ENCODE measurements around the gene FAM20A. TPM values are rescaled to one million over a fixed set of nuclear protein-coding genes. Genes with fewer than 3 reads are reported as not detected.

Gene FAM20A
- total and polyA plus RNA-seq, 9 of the 15 experiments (the other 6 are each of a cell fraction or from before 2014, with no cell fraction given), result 0.07 TPM; not detected in 8

DNA sequence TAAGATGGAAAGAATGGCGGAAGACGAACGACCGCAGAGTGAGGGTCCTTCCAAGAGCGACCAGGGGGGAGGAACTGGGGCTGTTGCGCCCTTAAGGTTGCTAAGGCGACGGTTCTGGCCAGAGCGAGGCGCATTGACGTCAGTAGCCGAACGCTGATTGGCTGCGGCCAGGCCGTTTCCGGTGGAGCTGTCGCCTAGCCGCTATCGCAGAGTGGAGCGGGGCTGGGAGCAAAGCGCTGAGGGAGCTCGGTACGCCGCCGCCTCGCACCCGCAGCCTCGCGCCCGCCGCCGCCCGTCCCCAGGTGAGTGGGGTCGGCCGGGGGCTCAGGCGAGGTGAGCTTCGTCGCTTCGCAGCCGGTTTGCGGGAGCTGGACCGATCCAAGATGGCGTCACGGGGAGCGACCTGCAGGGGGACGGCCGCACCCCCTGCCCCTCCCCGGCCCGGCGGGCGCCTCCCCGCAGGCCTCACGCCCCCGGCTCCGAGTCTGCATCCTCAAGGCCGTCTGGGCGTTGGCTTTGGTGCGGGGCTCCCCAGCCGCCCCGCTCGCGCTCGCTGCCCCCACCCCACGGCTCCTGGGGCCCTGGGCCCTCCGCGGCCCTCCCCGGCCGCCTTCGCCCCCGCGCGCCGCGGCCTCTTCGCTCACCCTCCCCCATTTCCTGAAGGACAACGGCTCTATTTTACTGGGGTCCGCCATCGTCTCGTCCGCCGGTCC is 88.8 kb downstream of the FAM20A start, which contains the start of gene PRKAR1A (continued):
- TF ChIP-seq STAT5B (CRISPR knock-in tag; IDR thresholded peaks at IDR 0.05) (no peak), HNRNPH1 (optimal IDR thresholded peaks at IDR 0.05; ENCODE audit: low read depth, low read length) (no peak), HMGN3 (IDR thresholded peaks at IDR 0.05; ENCODE audit: borderline replicate concordance, extremely low read depth, insufficient read length, low read depth, low read length) (peak; percentile 49), ATF7 (IDR thresholded peaks at IDR 0.05) (peak; percentile 86), ZNF584 (CRISPR knock-in tag; IDR thresholded peaks at IDR 0.05; ENCODE audit: low read depth) (0 out of 2 replicates have a peak, but pooled peaks have one; percentile 10), EHMT2 (IDR thresholded peaks at IDR 0.05) (no peak), FOXK1 (CRISPR knock-in tag; IDR thresholded peaks at IDR 0.05; ENCODE audit: borderline replicate concordance) (no peak), FOXP1 (CRISPR knock-in tag; IDR thresholded peaks at IDR 0.05) (no peak), PYGO2 (tag; IDR thresholded peaks at IDR 0.05) (no peak), ZNF561 (CRISPR knock-in tag; conservative IDR thresholded peaks at IDR 0.05) (no peak), MTA3 (IDR thresholded peaks at IDR 0.05; ENCODE audit: borderline replicate concordance) (peak; percentile 12; the same call in 1 of the 2 replicates), POLR2A (conservative IDR thresholded peaks at IDR 0.05) (peak; percentile 85), RNF2 (IDR thresholded peaks at IDR 0.05) (no peak), ZFP36 (IDR thresholded peaks at IDR 0.05; ENCODE audit: low read depth, low read length, partially characterized antibody) (no peak), PHF20 (IDR thresholded peaks at IDR 0.05; ENCODE audit: partially characterized antibody) (peak; percentile 38), RFX1 (IDR thresholded peaks at IDR 0.05) (peak; percentile 98)
- TF ChIP-seq, protein P1, sequence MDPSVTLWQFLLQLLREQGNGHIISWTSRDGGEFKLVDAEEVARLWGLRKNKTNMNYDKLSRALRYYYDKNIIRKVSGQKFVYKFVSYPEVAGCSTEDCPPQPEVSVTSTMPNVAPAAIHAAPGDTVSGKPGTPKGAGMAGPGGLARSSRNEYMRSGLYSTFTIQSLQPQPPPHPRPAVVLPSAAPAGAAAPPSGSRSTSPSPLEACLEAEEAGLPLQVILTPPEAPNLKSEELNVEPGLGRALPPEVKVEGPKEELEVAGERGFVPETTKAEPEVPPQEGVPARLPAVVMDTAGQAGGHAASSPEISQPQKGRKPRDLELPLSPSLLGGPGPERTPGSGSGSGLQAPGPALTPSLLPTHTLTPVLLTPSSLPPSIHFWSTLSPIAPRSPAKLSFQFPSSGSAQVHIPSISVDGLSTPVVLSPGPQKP (CRISPR knock-in tag; IDR thresholded peaks at IDR 0.05), result no peak
- TF ChIP-seq, protein P2, sequence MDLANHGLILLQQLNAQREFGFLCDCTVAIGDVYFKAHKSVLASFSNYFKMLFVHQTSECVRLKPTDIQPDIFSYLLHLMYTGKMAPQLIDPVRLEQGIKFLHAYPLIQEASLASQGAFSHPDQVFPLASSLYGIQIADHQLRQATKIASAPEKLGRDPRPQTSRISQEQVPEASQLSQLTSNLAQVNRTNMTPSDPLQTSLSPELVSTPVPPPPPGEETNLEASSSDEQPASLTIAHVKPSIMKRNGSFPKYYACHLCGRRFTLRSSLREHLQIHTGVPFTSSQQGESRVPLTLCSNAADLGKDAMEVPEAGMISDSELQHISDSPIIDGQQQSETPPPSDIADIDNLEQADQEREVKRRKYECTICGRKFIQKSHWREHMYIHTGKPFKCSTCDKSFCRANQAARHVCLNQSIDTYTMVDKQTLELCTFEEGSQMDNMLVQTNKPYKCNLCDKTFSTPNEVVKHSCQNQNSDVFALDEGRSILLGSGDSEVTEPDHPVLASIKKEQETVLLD (IDR thresholded peaks at IDR 0.05), result no peak
- TF ChIP-seq, protein P3, sequence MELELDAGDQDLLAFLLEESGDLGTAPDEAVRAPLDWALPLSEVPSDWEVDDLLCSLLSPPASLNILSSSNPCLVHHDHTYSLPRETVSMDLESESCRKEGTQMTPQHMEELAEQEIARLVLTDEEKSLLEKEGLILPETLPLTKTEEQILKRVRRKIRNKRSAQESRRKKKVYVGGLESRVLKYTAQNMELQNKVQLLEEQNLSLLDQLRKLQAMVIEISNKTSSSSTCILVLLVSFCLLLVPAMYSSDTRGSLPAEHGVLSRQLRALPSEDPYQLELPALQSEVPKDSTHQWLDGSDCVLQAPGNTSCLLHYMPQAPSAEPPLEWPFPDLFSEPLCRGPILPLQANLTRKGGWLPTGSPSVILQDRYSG (tag; conservative IDR thresholded peaks at IDR 0.05; ENCODE audit: low read depth), result no peak
- TF ChIP-seq, protein P4, sequence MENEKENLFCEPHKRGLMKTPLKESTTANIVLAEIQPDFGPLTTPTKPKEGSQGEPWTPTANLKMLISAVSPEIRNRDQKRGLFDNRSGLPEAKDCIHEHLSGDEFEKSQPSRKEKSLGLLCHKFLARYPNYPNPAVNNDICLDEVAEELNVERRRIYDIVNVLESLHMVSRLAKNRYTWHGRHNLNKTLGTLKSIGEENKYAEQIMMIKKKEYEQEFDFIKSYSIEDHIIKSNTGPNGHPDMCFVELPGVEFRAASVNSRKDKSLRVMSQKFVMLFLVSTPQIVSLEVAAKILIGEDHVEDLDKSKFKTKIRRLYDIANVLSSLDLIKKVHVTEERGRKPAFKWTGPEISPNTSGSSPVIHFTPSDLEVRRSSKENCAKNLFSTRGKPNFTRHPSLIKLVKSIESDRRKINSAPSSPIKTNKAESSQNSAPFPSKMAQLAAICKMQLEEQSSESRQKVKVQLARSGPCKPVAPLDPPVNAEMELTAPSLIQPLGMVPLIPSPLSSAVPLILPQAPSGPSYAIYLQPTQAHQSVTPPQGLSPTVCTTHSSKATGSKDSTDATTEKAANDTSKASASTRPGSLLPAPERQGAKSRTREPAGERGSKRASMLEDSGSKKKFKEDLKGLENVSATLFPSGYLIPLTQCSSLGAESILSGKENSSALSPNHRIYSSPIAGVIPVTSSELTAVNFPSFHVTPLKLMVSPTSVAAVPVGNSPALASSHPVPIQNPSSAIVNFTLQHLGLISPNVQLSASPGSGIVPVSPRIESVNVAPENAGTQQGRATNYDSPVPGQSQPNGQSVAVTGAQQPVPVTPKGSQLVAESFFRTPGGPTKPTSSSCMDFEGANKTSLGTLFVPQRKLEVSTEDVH (IDR thresholded peaks at IDR 0.05; ENCODE audit: low read depth, partially characterized antibody), result peak; percentile 8
- TF ChIP-seq, protein P5, sequence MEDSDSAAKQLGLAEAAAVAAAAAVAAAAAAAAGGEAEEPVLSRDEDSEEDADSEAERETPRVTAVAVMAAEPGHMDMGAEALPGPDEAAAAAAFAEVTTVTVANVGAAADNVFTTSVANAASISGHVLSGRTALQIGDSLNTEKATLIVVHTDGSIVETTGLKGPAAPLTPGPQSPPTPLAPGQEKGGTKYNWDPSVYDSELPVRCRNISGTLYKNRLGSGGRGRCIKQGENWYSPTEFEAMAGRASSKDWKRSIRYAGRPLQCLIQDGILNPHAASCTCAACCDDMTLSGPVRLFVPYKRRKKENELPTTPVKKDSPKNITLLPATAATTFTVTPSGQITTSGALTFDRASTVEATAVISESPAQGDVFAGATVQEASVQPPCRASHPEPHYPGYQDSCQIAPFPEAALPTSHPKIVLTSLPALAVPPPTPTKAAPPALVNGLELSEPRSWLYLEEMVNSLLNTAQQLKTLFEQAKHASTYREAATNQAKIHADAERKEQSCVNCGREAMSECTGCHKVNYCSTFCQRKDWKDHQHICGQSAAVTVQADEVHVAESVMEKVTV (CRISPR knock-in tag; IDR thresholded peaks at IDR 0.05), result no peak

Measured in K562 (cell line).